GM04503 (cell line): Measurements from ENCODE around the gene HOXC11.

Experiments used
- DNase-seq: peaks from one replicate; pipeline ENCODE4 v3.0.0-alpha.2; 2012; ENCODE audit warnings: low read depth

The HOXC11 gene

DNA sequence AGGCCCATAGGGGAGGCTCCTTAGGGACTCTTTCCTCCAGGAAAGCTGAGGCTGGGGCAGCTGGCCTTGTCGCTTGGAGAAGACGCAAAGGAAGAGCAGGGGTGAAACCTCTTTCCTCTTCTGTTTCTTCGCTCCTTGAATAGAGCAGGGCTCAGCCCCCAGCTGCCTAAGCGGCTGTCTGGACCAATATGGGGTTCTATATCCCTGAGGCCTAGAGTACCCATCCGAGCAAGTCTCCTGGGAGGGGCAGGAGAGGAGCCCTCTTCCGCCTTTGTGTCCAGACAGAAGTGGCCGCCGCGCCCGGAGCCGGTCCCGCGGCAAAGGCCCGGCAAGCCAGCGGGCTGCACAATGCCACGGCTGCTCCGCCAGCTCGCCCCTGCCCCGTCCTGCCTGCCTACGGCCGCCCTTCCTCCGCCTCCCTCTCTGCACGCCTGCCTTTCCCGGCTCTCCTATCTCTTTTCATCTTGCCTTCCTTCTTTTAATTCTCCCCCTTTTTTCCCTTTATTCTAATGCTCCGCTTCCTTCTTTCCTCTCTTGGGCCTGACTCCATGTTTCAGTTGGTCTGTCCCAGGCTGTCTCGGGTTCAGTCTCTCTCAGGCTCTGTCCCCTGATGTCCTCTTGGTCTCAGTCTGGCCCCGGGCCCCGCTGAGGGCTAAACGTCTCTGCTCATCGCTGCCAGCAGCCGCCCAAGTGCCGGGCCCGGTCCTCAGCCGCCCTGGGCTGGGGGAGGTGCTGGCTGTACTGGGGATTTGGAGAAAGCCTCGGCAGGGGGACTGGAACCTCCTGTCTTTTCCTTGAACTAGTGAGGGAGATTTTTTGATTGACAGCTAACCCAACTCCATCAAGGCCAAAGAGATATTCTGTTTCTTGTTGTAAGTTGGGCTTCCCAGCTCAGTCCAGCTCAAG, 24.5 kb downstream of the HOXC11 start:
- no peak for DNase-seq

DNA sequence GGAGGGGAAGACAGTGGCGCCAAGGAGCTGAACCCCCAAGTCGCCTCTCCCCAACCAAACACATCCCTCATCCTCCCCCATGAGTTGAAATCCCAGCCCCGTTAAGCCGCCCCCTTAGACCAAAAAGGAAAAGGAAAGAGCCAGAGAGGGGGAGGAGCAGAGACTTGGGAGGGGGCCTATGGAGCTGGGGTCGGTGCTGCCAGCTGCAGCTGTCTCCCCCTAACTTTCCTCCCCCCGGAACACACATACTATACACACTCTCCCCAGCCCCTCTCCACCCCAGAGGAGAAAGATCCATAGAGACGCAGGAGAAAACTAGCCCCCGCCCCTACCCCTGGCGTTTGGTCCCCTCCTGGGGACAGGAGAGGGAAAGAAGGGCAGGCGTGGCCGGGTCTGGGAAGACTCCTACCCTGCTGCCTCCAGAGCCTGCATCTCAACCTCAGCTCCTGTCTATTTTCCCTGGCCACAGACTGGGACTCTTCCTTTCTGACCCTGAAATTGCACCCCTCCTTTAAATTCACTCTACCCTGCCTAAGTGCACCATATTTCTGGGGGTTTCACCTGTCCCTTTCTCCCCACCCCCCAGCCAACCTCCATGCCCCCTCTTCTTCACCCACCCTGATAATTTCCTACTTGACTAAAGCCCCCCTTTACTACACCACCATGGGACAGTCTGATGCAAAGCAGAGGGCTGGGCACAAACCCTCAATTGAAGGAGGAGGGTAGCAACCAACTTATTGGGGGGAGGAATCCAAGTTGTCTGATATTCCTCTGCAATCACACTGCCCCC, 25.4 kb downstream of the HOXC11 start:
- no peak for DNase-seq

DNA sequence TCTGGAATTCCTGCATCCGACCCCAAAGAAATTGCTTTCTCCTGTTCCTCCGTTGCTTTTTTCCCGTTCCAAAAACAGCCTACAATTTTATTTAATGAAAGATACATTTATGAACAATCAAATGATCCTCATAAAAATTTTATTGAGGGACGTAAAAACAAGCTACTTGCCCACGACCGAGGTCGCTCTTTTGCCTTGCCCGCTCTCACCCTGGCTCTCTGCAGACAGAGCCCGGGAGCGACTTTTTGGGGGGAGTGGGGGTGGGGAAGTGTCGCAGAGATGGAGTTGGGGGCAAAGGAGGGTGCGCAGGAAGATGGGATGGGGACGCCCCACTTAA, 25.9 kb downstream of the HOXC11 start:
- DNase-seq: no peak

DNA sequence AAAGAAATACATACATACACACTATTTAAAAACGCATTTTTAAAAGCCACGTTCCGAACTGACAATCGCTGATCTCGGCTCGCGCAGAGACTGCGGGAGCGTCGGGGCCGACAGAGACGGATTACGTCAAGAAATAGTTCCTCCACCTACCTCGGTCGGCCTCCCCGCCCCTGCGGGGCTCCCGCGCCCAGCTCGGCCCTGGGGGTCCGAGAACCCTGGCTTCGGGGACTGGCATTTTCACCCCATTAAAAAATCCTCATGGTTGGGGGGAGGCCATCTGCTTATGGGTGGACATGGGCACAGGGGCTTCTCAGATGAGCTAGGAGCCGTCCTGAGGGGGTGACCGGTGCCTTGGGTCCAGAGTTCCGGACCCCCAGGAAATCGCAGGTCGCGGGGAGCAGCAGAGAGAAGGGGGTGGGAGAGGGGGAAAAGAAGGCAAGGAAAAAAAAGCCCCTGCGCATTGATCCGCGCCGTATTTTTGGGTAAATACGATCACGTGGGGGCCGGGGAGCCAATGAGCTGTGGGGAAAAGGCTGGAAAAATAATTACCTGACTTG, 26.7 kb downstream of the HOXC11 start:
- no peak for DNase-seq

DNA sequence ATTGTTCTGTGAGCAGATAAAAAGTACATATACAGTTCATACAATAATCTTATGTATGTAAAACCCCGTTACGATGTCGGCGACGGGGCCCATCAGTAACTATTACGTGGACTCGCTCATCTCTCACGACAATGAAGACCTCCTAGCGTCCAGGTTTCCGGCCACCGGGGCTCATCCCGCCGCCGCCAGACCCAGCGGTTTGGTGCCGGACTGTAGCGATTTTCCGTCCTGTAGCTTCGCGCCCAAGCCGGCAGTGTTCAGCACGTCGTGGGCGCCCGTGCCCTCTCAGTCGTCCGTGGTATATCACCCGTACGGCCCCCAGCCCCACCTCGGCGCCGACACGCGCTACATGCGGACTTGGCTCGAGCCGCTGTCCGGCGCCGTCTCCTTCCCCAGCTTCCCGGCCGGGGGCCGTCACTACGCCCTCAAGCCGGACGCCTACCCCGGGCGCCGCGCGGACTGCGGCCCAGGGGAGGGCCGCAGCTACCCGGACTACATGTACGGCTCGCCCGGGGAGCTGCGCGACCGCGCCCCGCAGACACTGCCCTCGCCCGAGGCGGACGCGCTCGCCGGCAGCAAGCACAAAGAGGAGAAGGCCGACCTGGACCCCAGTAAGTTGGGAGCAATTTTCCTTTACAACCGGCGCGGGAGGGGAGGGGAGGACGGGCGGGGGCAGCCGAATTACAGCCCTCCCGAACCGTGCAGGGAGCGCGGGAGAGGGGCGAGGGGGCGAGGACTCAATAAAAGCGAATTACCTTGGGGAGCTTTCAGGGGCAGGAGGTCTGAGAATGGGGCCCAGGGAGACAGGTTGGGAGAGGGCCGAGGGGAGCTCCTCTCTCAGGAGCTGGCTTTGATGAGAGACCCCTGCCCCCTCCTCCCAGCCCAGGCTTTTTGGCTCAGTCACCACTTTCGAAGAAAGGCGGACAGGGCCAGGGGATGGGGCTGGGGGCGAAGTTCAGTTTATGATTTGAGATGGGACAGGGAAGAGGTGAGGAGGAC, 27.5 kb downstream of the HOXC11 start, which contains the start of gene HOXC9:
Gene HOXC9 (plus strand): TSS at position 46 of the 999 bp plus-strand sequence. CDS start 28 bp downstream, at position 74.
- DNase-seq: no peak

DNA sequence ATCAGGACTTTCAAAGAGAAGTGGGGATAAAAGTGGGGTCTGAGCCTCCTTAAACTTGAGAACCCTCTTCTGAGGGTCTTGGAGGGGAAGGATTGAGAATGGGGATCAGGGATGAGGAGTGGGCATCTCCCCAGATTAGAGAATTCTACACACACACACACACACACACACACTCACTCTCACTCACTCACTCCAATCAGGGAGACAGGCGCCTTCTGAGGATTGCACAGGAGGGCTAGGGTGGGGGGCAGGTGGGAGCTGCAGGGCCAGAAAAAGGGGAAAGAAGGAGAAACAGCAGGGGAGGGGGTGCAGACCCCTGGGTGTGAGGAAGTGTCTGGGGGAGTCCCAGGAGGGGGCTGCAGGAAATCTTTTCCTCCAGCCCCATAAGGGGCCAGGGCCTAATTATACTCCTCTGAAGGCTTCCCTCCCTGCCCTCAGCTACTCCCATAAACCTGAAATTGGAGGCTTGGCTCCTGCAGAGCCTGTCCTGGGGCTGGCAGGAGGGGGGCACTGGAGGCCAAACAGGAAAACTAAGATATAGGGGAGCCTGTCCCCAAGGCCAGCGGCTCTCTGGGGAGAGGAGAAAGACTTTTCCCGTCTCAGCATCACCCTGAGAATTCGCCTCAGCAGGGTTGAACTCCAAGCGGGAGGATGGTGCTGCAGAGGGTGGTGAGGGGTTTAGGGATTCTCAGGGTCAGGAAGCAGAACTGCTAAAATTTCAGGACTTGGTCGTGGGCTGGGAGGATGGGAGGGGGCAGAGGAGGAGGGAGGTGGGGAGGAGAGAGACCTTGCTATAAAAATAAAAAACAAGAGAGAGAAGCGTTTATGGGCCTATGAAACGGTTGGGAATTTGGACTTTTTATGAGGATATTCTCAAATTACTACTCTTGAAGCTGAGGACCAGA, 28.6 kb downstream of the HOXC11 start:
- DNase-seq: no peak

- DNase-seq: no peak
These were observed 29.5 kb downstream of the HOXC11 start for GRCh38 chr12:54002278-54002914.

- no peak for DNase-seq
These were observed 30.0 kb downstream of the HOXC11 start for GRCh38 chr12:54002915-54003389.

- DNase-seq: no peak
These were observed 30.7 kb downstream of the HOXC11 start for GRCh38 chr12:54003625-54004024.

DNA sequence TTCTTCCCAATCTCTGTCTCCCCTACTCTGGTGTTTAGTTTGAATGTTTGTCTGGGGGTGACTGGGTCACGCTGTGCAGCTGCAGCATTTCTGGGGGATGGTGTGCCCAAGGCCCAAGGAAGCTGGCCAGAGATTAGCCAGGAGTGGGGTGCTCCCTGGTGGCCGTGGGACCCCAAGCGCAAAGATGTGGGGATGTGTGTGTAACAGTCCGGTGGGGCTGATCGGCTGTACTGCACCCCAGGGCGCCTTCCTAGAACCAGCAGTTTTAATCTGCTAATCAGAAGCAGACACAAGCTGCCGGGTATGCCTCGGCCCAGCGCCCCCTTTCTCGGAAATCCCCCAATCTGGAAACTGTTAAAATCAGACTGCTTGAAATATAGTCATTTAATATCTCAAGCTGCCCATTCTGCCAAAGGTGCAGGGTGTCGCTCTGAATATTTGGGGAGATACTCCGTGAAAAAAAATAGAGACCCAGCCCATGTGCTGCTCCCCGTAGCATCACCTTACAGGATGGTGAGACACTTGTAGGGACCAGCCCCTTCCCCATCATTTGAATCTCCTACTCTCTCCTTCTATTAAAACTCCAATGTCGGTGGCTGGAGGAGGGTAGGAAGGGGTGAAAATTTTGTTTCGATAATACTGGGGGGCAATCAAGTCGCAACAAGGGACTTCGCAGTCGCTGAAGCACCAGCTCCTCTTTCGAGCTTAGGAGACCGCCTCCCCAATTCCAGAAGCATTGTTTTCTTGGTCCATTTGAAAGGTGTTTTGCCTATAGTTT, 31.3 kb downstream of the HOXC11 start:
- DNase-seq: no peak

DNA sequence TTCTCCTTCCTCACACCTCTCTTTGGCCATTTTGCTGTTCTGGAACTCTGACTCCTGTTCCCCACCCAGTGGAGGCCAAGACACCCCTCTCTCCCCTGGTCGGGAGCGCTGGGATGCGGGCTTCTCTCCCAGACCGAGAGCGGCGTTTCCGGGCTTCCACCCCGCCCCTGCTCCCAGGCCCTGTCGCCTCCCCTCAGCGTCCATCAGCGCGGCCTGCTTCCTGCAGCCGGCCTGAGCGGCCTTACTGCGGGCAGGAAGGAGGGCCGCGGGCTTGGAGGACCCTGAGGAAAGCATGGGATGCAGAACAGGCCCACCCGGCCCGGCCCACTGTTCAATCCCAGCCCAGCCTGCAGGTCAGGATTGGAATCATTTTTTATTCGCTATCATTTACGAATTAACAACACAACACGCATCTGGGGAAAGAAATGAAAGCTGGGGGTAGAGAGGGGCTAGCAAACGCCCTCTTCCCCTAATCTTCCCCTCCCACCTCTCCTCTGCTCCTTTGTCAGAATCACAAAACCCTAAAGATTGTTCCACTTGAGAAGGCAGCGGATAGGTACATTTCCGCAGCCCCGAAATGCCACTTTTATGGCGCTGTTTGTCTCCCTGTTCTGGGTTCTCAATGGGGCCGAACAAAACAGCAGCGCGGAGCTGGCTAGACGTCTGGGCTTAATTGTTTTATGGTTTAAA, 32.1 kb downstream of the HOXC11 start:
- no peak for DNase-seq

GRCh38 chr12:54005531-54005852, 32.6 kb downstream of the HOXC11 start:
- DNase-seq: no peak

- no peak for DNase-seq
These were observed 33.1 kb downstream of the HOXC11 start for GRCh38 chr12:54005853-54006558.

DNA sequence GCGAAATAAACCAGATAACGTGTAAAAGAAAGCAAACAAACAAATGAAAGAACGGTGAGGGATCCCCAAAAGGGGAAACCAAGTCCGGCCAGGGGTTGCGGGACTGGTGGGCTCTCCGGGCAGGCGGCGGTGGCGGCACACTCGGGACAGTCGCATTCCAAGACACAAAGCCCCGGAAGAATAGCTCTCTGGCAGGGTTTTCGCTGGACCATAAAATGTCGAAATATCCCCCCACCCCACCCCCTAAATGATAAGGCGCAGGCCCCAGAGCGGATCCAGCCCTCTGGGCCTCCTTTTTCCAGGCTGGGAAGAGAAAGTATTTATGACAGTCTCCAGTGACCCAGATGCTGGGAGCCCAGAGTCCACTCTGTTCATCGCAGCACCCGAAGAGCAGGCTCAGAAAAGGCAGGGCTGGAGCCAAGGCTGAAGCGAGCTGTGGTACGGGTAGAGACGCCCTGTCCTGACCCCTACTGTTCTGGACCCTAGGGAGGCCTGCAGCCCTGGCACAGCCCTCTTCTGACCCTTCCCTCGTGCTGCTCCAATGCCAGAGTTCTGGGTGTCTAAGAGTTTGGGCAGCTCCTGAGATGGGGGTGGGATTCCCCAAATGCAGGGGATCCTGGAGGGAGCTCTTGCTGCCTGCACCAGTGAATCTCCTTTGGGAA, 33.8 kb downstream of the HOXC11 start:
- no peak for DNase-seq

DNA sequence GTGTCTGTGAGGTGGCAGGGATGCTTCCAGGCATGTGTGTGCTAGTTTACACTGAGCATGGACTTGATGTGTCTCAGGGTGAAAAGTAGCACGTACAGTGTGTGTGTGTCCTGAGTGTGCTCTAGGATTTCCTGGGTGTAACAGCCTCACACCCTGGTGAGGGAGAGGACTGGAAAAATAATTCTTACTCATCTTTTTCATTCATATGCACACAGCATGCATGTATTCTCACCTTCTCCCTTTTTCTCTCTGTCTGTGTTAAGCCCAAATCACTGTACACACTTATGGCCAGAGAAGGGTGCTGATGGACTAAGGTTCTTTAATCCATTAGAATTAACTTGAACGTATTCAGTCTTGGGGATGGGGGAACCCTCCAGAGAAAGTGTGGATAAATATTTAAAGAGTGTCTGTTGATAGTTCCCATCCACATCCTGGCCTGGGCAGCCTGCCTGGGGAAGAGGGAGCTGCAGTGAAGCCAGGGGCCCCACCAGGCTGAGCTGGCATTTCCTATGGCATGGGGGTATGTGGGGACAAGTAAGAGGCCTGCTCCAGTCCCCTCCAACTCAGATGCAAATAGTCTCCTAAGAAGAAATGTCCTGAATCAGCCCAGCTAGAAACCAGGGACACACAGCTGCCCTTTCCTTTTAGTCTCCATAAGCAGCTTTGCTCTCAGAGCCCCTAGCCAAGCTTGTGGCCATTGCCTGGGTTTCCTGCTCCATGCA, 34.8 kb downstream of the HOXC11 start:
- no peak for DNase-seq

GRCh38 chr12:54008260-54008552, 35.3 kb downstream of the HOXC11 start:
- no peak for DNase-seq
